Prostate gland (tissue), 2 donors: ENCODE data around the gene APLF. TPM values are rescaled to one million over a fixed set of nuclear protein-coding genes. Genes with fewer than 3 reads are reported as not detected.

Experiments
- DNase-seq: peaks from one replicate; pipeline ENCODE4 v3.0.0-alpha.2; 2019; ENCODE audit warnings: low spot score
- H3K27ac ChIP-seq, 2 donors: fragments of 200-600 bp; sonication (generic); 2 replicates each; pipeline ENCODE4 v1.5.1; 2017 to 2019
- H3K27me3 ChIP-seq: fragments of 200-600 bp; sonication (generic); replicated peaks from 2 replicates; pipeline ENCODE4 v1.5.1; 2019; ENCODE audit not compliant: insufficient read depth
- H3K36me3 ChIP-seq, 2 donors: fragments of 200-600 bp; sonication (generic); 1 replicate in 1 of 2; 2 replicates in 1 of 2; pipeline versions ENCODE4 v1.5.1 to v1.8.1; 2017 to 2019
- H3K4me1 ChIP-seq: fragments of 200-600 bp; sonication (generic); replicated peaks from 2 replicates; pipeline ENCODE4 v1.5.1; 2019
- H3K4me3 ChIP-seq, 2 donors: fragments of 200-600 bp; sonication (generic); 2 replicates each; pipeline ENCODE4 v1.5.1; 2017 to 2019
- H3K9me3 ChIP-seq: fragments of 200-600 bp; sonication (generic); 2 replicates; pipeline ENCODE4 v1.5.1; 2017
- CTCF ChIP-seq, 4 experiments: fragments of 200-600 bp in 2 of 4; fragments of 450-650 bp in 2 of 4; sonication (generic) in 2 of 4; IDR thresholded peaks; 1 replicate in 3 of 4; 2 replicates in 1 of 4; pipeline ENCODE4 v1.5.1; 2016 to 2019; ENCODE audit warnings: antibody characterized with exemption in 4 of 4, mild to moderate bottlenecking in 2 of 4, moderate library complexity in 2 of 4
- POLR2A ChIP-seq: fragments of 450-650 bp; IDR thresholded peaks from one replicate; pipeline ENCODE4 v1.6.1; 2016; ENCODE audit warnings: antibody characterized with exemption, mild to moderate bottlenecking
- POLR2AphosphoS5 ChIP-seq: sonication (generic); formaldehyde crosslinking; IDR thresholded peaks from one replicate; pipeline ENCODE4 v1.6.1; 2017; ENCODE audit warnings: antibody characterized with exemption
- WGBS: methylation state at CpG from one replicate; pipeline ENCODE4 v1.1.5; 2018; 5-methylcytosine and 5-hydroxymethylcytosine counted together
- intact Hi-C: fragments of 100-400 bp; cut with DNase I; formaldehyde crosslinking; loops from one replicate; pipeline ENCODE4 v1.14.2; 2022
- total RNA-seq, 2 donors: library from RNA; depleted of rRNA; stranded (reverse); fragments of >200 nt; gene quantifications; one replicate each; pipeline ENCODE4 v1.1.0, GENCODE V29; 2016

Gene APLF
- total RNA-seq, 2 donors from 2014 or later, result 7.3 to 10.2 TPM

GRCh38 chr2:68448671-68449653, 18.4 kb upstream of the APLF start:
- no peak overlapping the region for H3K27ac ChIP-seq
- no peak overlapping the region for H3K4me3 ChIP-seq
- no peak for TF ChIP-seq POLR2AphosphoS5
- TF ChIP-seq POLR2A, result no peak
- no peak for TF ChIP-seq CTCF (IDR thresholded peaks at IDR 0.05)
- no peaks in the 10 kb centered on the region for H3K9me3 ChIP-seq
- H3K36me3 ChIP-seq, result no peaks in the 10 kb centered on the region
- H3K4me1 ChIP-seq, result no peaks in the 10 kb centered on the region
- intact Hi-C loops, result loop anchor here (10.0 kb wide), 1 partner anchor 164 kb away; no protein-coding TSS in a partner anchor
- no peaks in the 10 kb centered on the region for H3K27me3 ChIP-seq
- WGBS, result 92% methylated on average over 24 of the region's 24 CpGs
- DNase-seq, result no peak

- TF ChIP-seq POLR2A (no peak), CTCF (IDR thresholded peaks at IDR 0.05) (no peak), POLR2AphosphoS5 (no peak)
- no peak for DNase-seq
- Histone ChIP-seq H3K27ac (no peak overlapping the region), H3K36me3 (no peaks in the 10 kb centered on the region), H3K9me3 (no peaks in the 10 kb centered on the region), H3K27me3 (no peaks in the 10 kb centered on the region), H3K4me3 (no peak overlapping the region), H3K4me1 (no peaks in the 10 kb centered on the region)
- intact Hi-C loops, result no loop called here
- WGBS, result 71% methylated on average over 5 of the region's 5 CpGs
Measured at GRCh38 chr2:68452158-68452900, 15.1 kb upstream of the APLF start.

GRCh38 chr2:68453761-68454360, 13.5 kb upstream of the APLF start:
- Histone ChIP-seq H3K4me3 (no peak overlapping the region), H3K4me1 (no peaks in the 10 kb centered on the region), H3K27ac (no peak overlapping the region), H3K9me3 (no peaks in the 10 kb centered on the region), H3K27me3 (no peaks in the 10 kb centered on the region), H3K36me3 (no peaks in the 10 kb centered on the region)
- no peak for TF ChIP-seq POLR2AphosphoS5
- no peak for TF ChIP-seq POLR2A
- no peak for TF ChIP-seq CTCF (IDR thresholded peaks at IDR 0.05)
- intact Hi-C loops, result no loop called here
- DNase-seq, result no peak
- WGBS, result 91% methylated on average over 2 of the region's 2 CpGs

GRCh38 chr2:68454719-68455118, 12.7 kb upstream of the APLF start:
- Histone ChIP-seq H3K27ac (no peak overlapping the region), H3K9me3 (no peaks in the 10 kb centered on the region), H3K36me3 (no peaks in the 10 kb centered on the region), H3K4me1 (no peaks in the 10 kb centered on the region), H3K27me3 (no peaks in the 10 kb centered on the region), H3K4me3 (no peak overlapping the region)
- no peak for DNase-seq
- TF ChIP-seq POLR2AphosphoS5 (no peak), CTCF (IDR thresholded peaks at IDR 0.05) (no peak), POLR2A (no peak)
- WGBS, result 62% methylated on average over 3 of the region's 3 CpGs
- intact Hi-C loops, result no loop called here
